ENCODE results near the gene FOXL1.

Gene FOXL1

GRCh38 chr16:86568677-86569623 lies 9.4 kb upstream of the FOXL1 start:
- no peak for DNase-seq (ENCODE audit: low spot score)

DNA sequence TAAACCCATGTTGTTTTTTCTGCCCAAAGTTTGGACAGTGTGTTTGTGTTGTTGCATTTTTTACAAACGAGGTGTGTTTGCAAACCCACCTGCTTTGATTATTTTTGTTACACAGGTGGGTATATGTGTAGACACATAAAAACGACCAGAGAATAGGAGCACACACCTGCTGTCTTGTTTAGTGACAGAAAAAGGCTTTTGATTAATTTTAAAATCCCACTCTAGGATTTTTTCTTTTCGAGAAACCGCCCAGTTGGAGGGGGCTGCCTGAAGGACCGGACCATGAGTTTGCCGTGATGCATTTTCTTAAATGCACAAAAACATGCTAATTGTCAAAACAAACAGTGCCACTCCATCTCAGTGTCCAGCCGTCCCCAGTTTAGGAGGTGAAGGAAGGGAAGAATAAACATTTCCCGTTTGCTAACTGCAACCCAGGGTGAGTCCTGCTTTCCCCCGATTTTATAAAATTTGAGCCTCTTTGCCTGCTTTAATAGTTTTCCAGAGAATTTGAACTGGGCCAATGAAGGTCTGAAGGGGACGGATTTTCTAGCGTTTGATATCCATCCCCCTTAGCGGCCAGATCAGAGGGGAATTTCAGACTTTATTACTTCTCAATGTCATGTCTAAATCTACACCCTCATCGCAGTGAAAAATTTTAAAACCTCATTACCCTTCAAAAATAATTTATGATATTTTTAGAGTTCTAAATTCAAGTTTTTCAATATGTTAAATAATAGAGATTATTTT lies 8.5 kb upstream of the FOXL1 start:
- DNase-seq (ENCODE audit: low spot score) = no peak

- DNase-seq (ENCODE audit: low spot score) = no peak
Observed at GRCh38 chr16:86570558-86571529, 7.5 kb upstream of the FOXL1 start.

DNA sequence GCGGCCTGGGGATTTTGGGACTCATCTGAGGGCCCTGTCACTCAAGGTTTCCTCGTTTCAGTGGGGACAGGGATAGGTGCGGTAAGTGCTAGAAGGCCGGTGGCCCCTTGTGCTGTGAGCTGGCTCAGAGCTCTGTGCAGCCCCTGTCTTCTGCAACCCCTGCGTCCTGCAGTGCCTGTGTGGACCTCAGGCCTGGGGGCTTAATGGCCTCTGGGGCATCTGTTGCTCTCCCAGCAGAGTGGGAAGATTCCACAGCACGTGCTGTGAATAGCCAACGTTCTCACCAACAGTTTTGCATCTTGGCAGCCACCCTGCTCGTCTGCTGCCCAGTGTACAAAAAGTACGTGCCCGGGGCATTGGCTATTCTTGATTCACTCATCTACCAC lies 6.8 kb upstream of the FOXL1 start:
- DNase-seq (ENCODE audit: low spot score) = no peak

DNA sequence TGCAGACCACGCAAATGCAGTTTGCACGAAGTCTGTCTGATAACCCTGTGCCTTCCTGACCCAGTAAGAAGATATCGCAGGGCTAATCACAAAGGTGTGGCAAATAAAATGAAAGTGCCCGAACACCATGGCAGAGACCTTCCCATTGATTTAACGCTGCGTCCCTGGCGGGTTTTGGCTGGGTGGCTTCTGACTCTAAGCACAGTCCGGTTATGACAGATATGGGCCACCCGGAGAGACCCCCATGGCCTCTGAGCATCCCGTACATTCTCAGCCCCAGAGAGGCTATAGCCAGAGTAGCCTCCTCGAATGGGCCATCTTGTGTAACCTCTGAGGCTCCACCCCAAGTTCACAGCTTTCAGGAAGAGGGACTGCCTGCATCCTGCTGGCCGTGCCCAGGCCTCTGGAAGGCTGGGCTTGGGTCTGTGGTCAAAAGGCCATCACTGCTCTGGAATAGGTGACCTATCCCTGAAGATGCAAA lies 6.3 kb upstream of the FOXL1 start:
- DNase-seq (ENCODE audit: low spot score) = no peak

GRCh38 chr16:86572606-86573005 lies 5.7 kb upstream of the FOXL1 start:
- no peak for DNase-seq (ENCODE audit: low spot score)

- DNase-seq (ENCODE audit: low spot score) = no peak
Observed at GRCh38 chr16:86573215-86573614, 5.1 kb upstream of the FOXL1 start.

- no peak for DNase-seq (ENCODE audit: low spot score)
Observed at GRCh38 chr16:86573646-86574508, 4.5 kb upstream of the FOXL1 start.

DNA sequence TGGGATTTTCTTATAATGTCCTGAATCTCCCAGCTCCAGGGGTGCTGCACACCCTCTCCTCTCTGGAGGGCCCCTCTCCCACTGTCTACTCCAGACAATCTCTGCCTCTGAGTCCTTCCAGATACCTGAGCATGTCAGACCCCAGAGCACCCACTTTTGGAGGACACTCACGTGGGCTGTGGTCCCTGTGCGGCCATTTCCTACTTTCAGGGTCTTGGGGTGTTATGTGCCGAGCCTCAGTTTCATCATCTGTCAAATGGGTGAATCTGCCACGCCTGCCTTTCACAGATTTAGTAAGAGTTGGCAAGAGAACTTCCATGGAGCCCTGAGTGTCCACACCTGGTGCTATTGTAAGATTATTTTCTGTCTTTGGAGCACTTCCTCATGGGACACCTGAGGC lies 3.7 kb upstream of the FOXL1 start:
- no peak for DNase-seq (ENCODE audit: low spot score)

DNA sequence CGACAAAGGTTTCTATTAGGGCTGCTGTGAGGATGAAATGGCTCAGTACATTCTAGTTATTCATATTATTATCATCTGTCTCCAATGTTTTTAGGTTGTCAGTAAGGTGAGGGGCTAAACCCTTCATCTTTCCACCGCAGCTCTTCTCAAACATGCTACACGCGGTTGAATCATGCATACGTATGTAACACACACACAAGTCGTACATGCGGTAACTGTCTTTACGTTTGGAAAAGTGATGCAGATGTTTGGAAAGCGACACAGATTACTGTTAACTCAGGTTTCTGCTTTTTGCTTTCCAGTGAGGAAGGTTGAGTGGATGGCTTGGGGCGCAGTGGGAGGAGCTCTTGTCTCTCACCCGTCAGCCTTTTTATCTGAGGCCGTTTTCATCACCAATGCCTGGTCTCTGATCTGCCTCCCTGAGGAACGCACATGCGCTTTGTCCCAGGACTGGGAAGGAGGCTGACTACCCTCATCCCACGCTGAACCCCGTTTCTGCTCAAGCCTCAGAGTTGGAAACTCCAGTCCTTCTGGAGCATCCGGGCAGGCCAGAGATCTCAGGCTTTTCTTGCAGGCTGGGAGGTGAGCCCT lies 3.2 kb upstream of the FOXL1 start:
- DNase-seq (ENCODE audit: low spot score) = no peak

DNA sequence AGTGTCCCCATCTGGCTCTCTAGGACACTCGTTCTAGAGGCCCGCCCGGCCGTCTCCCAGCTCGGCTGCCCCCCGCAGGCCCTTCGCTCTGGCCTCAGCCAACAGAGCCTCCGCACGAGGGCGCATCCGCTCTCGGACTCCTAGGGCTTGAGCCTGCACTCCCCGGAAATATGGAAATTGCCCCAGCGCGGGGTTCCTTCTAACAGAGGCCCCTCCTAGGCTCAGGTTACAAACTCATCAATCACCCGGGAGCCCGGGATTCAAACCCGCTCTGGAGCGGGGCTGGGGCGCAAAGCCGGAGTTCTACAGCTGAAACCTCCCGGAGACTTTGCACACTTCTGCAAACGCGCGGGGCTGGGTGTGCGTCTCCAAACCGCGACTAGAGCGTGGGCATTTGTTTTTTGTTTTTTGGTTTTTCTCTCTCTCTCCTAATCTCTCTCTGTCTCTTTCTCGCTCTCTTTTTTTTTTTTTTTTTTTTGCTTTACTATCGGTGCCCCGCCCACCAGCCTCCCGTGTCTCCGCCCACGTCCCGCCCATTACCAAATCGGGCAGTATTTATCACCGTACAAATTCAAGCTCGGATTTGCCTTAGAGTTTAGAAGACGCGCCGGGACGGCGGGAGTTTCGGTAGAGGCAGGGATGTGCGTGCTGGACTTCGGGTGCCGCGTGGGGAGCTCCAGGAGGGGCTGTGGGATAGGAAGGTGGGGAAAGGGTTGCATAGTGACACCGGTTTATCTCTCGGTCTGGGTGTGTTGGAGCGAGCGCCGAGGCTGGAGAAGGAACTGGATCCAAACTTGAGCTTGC lies 2.4 kb upstream of the FOXL1 start:
- peak; percentile 59 for DNase-seq (ENCODE audit: low spot score)

DNA sequence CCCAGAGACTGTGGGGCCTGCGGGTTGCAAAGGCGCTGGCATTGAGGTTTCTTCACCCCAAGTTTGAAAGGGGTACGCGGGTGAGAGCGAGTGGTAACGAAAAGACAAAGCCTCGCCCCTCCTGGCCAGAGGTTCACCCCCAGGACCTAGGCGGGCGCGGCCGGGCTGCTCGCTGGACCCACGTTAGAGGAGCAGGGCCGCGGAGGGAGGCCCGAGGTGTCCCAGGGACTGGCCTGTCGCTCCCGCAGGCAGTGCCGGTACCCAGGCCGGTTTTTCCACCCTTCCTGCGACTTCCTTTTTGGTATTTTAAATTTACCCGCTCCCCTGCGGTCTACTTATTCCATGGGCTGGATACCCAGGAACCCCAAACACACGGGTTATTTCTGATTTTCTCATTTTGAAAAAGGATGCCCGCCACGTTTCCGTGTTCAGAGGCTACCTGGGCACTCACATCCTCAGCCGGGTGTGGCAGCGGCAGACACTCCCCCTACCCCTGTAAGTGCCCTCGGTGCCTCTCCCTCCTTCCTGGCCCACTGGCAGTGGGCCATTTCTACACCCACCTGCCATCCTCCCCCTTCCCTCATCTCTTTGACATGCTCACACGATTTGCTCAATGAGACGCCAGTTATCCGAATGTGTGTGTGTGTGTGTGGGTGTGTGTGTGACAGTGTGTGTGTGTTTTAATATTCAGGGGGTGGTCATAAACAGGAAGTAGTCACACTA lies 1.6 kb upstream of the FOXL1 start:
- no peak for DNase-seq (ENCODE audit: low spot score)

GRCh38 chr16:86577314-86577971 lies 906 bp upstream of the FOXL1 start:
- DNase-seq (ENCODE audit: low spot score) = no peak

DNA sequence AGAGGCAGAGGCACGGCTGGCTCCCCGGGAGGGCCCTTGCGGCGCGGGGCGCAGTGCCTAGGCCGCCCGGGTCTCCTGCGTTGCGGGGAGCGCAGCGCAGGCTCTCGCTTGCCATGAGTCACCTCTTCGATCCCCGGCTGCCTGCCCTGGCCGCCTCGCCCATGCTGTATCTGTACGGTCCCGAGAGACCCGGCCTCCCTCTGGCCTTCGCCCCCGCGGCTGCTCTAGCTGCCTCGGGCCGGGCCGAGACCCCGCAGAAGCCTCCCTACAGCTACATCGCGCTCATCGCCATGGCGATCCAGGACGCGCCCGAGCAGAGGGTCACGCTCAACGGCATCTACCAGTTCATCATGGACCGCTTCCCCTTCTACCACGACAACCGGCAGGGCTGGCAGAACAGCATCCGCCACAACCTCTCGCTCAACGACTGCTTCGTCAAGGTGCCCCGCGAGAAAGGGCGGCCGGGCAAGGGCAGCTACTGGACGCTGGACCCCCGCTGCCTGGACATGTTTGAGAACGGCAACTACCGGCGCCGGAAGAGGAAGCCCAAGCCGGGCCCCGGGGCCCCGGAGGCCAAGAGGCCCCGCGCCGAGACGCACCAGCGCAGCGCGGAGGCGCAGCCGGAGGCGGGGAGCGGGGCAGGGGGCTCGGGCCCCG lies 390 bp downstream of the FOXL1 start:
- DNase-seq (ENCODE audit: low spot score) = no peak

DNA sequence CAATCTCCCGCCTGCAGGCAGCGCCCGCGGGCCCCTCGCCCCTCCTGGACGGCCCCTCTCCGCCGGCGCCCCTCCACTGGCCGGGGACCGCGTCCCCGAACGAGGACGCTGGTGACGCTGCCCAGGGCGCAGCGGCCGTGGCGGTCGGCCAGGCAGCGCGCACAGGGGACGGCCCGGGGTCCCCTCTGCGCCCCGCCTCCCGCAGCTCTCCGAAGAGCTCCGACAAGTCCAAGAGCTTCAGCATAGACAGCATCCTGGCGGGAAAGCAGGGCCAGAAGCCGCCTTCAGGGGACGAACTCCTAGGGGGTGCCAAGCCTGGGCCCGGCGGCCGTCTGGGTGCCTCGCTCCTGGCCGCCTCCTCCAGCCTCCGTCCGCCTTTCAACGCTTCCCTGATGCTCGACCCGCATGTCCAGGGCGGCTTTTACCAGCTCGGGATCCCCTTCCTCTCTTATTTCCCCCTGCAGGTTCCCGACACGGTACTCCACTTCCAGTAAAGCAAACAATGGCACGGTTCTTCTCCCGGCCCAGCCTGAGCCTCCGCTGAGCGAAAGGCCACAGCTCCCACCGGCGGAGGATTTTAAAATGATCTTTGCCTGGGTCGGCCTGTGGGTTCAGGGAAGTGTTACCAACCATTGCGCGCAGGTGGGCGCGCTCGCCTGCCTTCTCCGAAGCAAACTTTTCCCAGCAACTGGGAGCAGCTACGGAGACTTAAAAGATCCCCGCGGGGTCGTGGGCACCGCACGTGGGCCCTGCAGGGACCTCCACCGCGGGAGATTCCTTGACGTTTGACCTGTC lies 1.1 kb downstream of the FOXL1 start:
- DNase-seq (ENCODE audit: low spot score) = no peak

DNA sequence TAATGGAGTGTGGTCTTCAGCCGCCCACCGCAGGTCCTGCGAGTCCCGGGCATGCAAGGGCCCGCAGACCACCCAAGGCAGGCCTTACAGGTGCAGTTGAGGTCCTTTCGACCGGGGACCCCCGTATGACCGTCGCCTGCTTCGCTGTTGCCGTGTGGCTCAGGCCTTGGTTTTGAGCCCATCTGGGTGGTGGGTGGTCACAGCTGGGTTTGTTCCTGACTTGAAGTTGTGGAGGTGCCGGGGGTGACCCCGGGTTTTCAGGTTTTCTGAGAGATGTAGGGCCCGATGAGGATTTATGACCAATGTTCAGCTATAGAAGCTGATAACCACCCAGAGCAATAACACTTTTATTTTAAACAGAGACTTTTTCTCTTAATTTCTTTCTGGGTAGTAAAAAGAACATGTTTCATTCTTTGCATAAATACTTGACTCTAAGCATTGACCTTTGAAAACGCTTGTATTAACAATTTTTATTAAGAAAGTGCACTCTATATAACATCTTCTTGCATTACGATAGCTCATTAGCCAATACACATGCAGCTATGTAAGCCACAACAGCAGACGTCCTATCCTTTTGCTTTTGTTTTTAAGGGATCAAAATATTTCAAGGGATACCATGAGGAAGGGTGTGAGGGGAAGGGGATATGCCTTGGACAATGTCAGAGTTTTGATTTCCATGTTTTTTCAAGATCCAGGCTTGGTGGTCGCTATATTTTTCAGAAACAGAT lies 1.9 kb downstream of the FOXL1 start:
- DNase-seq (ENCODE audit: low spot score) = no peak
